Omental fat pad (tissue), 4 donors: ENCODE measurements around the gene GPSM1. TPM values are rescaled to one million over a fixed set of nuclear protein-coding genes. Genes with fewer than 3 reads are reported as not detected.

Experiments
- ATAC-seq: fragments of 150-250 bp; one replicate; pipeline ENCODE4 v1.9.1; 2016; ENCODE audit warnings: mild to moderate bottlenecking, moderate library complexity; ENCODE audit not compliant: low FRiP score
- DNase-seq: peaks from one replicate; pipeline ENCODE4 v3.0.0-alpha.2; 2019; ENCODE audit warnings: low spot score
- total RNA-seq, 4 donors: library from RNA; depleted of rRNA; stranded (reverse); fragments of >200 nt; gene quantifications; one replicate each; pipeline ENCODE4 v1.1.0, GENCODE V29; 2016
- TF ChIP-seq, protein P1 (sequence below), 3 donors: fragments of 450-650 bp; IDR thresholded peaks; one replicate each; pipeline ENCODE4 v1.5.1; 2016 to 2017; ENCODE audit warnings: antibody characterized with exemption in 3 of 3, mild to moderate bottlenecking in 3 of 3, moderate library complexity in 2 of 3

Gene GPSM1
- total RNA-seq, 4 donors from 2014 or later, result 5.0 to 20.5 (median 7.3) TPM

DNA sequence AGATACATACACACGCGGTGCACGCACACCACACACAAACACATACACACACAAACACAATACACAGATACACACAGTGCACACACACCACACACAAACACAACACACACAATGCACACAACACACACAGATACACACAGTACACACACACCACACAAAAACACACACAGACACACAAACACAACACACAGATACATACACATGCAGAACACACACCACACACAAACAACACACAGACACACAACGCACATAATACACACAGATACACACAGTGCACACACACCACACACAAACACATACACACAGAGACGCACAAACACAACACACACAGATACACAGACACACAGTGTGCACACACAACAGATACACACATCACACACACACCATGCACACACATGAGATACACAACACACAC lies 17.5 kb upstream of the GPSM1 start:
- TF ChIP-seq, protein P1, sequence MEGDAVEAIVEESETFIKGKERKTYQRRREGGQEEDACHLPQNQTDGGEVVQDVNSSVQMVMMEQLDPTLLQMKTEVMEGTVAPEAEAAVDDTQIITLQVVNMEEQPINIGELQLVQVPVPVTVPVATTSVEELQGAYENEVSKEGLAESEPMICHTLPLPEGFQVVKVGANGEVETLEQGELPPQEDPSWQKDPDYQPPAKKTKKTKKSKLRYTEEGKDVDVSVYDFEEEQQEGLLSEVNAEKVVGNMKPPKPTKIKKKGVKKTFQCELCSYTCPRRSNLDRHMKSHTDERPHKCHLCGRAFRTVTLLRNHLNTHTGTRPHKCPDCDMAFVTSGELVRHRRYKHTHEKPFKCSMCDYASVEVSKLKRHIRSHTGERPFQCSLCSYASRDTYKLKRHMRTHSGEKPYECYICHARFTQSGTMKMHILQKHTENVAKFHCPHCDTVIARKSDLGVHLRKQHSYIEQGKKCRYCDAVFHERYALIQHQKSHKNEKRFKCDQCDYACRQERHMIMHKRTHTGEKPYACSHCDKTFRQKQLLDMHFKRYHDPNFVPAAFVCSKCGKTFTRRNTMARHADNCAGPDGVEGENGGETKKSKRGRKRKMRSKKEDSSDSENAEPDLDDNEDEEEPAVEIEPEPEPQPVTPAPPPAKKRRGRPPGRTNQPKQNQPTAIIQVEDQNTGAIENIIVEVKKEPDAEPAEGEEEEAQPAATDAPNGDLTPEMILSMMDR (IDR thresholded peaks at IDR 0.05), result no peak
- no peak for DNase-seq

DNA sequence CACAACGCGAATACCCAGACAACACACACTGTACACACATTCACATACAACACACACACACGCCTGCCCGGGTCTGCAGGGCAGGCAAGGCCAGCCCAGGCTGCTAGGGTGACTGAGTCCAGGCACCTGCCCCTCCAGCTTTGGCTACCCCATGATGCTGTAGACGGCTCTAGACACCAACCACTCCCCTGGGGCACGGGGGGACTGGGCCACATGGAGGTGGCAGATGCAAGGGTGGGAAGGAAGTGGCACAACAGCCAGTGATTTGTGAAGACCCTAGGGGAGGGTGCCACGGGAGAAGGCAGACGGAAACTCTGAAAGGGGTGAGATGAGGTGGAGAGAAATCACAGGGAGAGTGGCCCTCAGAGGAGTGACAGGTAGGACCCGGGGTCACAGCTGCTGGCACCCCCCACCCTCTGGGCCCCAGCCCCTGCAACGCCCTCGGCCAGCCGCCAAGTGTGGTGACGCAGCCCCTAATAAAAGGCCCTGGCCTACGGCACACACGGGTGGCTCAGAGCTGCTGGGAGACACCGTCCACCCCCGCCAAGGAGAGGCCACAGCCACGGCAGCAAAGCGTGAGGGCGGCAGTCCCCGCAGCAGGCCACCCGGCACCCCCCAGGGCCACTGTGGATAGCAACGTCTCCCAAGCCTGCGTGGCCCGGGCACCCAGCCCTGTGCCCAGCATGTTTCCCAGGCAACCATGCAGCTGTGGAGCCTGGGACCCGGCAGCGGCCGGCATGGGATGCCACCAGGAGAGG lies 16.9 kb upstream of the GPSM1 start:
- ATAC-seq, result no peak
- no peak for DNase-seq
- TF ChIP-seq, protein P1 (IDR thresholded peaks at IDR 0.05), result no peak

More for the DNA sequence above, 17.5 kb upstream of the GPSM1 start:
- ATAC-seq, result no peak

GRCh38 chr9:136311051-136312008 lies 16.0 kb upstream of the GPSM1 start:
- DNase-seq (no peak), ATAC-seq (no peak)
- TF ChIP-seq, protein P1 (IDR thresholded peaks at IDR 0.05), result no peak

- no peak for ATAC-seq
- no peak for DNase-seq
- TF ChIP-seq, protein P1 (IDR thresholded peaks at IDR 0.05), result no peak
These were observed 15.3 kb upstream of the GPSM1 start for GRCh38 chr9:136312009-136312375.

- ATAC-seq (no peak), DNase-seq (no peak)
- TF ChIP-seq, protein P1 (IDR thresholded peaks at IDR 0.05), result no peak
These were observed 14.9 kb upstream of the GPSM1 start for GRCh38 chr9:136312436-136312835.

DNA sequence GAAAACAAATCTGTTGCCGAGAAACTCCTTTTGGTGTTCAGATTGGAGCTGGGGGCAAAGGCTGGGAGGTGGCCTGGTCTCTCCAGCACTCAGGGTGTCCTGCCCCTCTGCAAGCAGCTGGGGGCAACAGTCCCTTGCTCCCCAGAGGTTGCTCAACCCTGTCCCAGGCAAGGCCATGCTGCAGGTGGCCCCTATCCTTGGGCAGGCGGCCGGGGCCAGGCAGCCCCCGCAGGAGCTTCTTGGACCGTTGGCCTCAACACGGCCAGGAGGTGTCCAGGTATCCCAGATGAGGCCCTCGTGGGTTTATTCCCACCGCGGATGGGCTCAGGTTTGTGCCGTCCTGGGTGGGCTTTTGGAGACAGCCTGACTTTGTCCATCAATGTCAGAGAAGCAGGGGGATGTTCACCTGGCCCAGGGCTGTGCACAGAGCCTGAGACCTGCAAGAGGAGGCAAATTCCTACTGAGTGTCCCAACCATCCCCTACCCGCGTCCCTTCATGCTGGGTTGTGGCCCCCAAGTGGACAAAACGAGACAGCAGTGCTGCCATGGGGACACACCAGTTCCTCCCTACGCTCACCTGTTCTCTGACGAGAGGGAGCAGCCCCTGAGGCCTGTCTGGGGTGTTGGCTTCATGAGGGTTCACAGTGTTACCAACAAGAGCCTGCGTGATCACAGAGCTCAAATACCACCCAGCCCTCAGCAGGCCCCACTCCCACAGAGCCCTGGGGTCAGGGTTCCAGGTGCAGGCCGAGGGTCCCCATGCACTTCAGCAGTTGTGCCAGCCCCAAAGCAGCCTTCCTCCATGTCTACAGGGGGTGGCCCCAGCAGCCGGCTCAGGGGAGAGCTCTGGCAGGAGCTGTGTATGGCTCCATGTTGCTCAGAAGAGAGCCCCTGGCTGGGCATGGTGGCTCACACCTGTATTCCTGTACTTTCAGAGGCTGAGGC lies 14.0 kb upstream of the GPSM1 start:
- ATAC-seq (no peak), DNase-seq (no peak)
- TF ChIP-seq, protein P1 (IDR thresholded peaks at IDR 0.05), result no peak
